Mesodermal cell (in vitro differentiated cells): Measurements from ENCODE around the gene ADAM29.
"Not testable (repeated sequence)": the region's sequence is repeated elsewhere in the genome, so short reads cannot be mapped to it uniquely, and the experiment has no call there.

Experiments
- H3K27ac ChIP-seq: 2 replicates; pipeline ENCODE4 v1.7.0; 2013; ENCODE audit warnings: mild to moderate bottlenecking, low read depth, low read length, moderate library complexity; ENCODE audit not compliant: severe bottlenecking
- H3K36me3 ChIP-seq: 2 replicates; pipeline ENCODE4 v1.7.1; 2013; ENCODE audit warnings: mild to moderate bottlenecking, low read length, moderate library complexity; ENCODE audit not compliant: control insufficient read depth, insufficient read depth
- H3K4me1 ChIP-seq: one replicate; pipeline ENCODE4 v1.7.1; 2013; ENCODE audit warnings: mild to moderate bottlenecking, low read length; ENCODE audit not compliant: insufficient read depth, control insufficient read depth, poor library complexity, severe bottlenecking
- H3K4me3 ChIP-seq: 2 replicates; pipeline ENCODE4 v1.7.0; 2013; ENCODE audit warnings: low read length, control low read depth, mild to moderate bottlenecking; ENCODE audit not compliant: insufficient read depth, poor library complexity, severe bottlenecking; ENCODE audit errors: extremely low read depth
- H3K9me3 ChIP-seq: 2 replicates; pipeline ENCODE4 v1.7.1; 2013; ENCODE audit warnings: mild to moderate bottlenecking, low read length, moderate library complexity; ENCODE audit not compliant: control insufficient read depth
- WGBS, 2 experiments: methylation state at CpG; one replicate each; pipeline ENCODE4 v1.1.5; 2013; ENCODE audit warnings: missing lambda C conversion rate in 2 of 2; ENCODE audit not compliant: insufficient coverage in 2 of 2; 5-methylcytosine and 5-hydroxymethylcytosine counted together

The ADAM29 gene

GRCh38 chr4:174946246-174946645, 28.1 kb downstream of the ADAM29 start:
- no peaks in the 10 kb centered on the region for H3K36me3 ChIP-seq
- H3K27ac ChIP-seq, result no peak overlapping the region
- no peak overlapping the region for H3K4me3 ChIP-seq
- H3K4me1 ChIP-seq, result no peaks in the 10 kb centered on the region
- peaks cover 3% of the 10 kb centered on the region for H3K9me3 ChIP-seq

DNA sequence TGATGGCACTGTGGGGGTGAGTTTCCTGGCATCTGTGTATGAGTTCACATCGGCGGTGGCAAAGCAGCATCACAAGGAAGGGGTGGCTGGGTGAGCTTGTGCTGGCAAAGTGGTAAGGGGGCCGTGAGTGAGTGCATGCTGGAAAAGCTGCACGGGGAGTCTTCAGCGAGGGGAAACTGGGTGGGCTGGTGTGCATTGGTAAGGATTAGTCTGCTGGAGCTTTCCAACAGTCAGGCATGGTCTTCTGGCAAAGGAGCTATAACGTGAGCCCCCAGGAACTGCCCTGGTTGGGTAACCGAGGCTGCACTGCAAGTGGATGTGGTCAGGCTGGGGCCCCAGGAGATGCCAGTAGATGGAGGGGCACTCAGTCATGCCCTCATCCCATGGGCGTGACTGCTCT, 30.7 kb downstream of the ADAM29 start:
- H3K9me3 ChIP-seq, result no peaks in the 10 kb centered on the region
- H3K4me3 ChIP-seq, result no peak overlapping the region
- no peak overlapping the region for H3K27ac ChIP-seq
- no peaks in the 10 kb centered on the region for H3K36me3 ChIP-seq
- WGBS, 2 experiments, result 96 to 97% methylated on average over 8 of the region's 8 CpGs
- H3K4me1 ChIP-seq, result no peaks in the 10 kb centered on the region

- no peaks in the 10 kb centered on the region for H3K4me1 ChIP-seq
- no peaks in the 10 kb centered on the region for H3K36me3 ChIP-seq
- no peak overlapping the region for H3K27ac ChIP-seq
- no peaks in the 10 kb centered on the region for H3K9me3 ChIP-seq
- 100% methylated on average over 2 to 3 of the region's 3 CpGs for WGBS, 2 experiments
- H3K4me3 ChIP-seq, result no peak overlapping the region
These were observed 54.8 kb downstream of the ADAM29 start for GRCh38 chr4:174972911-174973310.

- Histone ChIP-seq H3K4me3 (no peak overlapping the region), H3K36me3 (no peaks in the 10 kb centered on the region), H3K4me1 (no peaks in the 10 kb centered on the region), H3K9me3 (no peaks in the 10 kb centered on the region), H3K27ac (no peak overlapping the region)
- 82% methylated on average over 2 of the region's 2 CpGs; no CpG with 5 or more reads in 1 of the 2 experiments for WGBS, 2 experiments
These were observed 55.2 kb downstream of the ADAM29 start for GRCh38 chr4:174973336-174973735.

- 65 to 71% methylated on average over 3 to 5 of the region's 6 CpGs for WGBS, 2 experiments
- Histone ChIP-seq H3K4me1 (no peaks in the 10 kb centered on the region), H3K4me3 (no peak overlapping the region), H3K36me3 (no peaks in the 10 kb centered on the region), H3K27ac (no peak overlapping the region), H3K9me3 (peaks cover 13% of the 10 kb centered on the region)
These were observed 65.1 kb downstream of the ADAM29 start for GRCh38 chr4:174983128-174983750.

DNA sequence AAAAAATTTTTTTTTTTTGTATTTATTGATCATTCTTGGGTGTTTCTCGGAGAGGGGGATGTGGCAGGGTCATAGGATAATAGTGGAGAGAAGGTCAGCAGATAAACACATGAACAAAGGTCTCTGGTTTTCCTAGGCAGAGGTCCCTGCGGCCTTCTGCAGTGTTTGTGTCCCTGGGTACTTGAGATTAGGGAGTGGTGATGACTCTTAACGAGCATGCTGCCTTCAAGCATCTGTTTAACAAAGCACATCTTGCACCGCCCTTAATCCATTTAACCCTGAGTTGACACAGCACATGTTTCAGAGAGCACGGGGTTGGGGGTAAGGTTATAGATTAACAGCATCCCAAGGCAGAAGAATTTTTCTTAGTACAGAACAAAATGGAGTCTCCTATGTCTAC, 65.7 kb downstream of the ADAM29 start:
- no CpG with 5 or more reads among the region's 5 CpGs for WGBS, 2 experiments
- H3K4me3 ChIP-seq, H3K4me1 ChIP-seq, H3K27ac ChIP-seq, H3K36me3 ChIP-seq: not testable (repeated sequence)
- peaks cover 13% of the 10 kb centered on the region for H3K9me3 ChIP-seq

GRCh38 chr4:174989791-174990190, 71.6 kb downstream of the ADAM29 start:
- peaks cover 12% of the 10 kb centered on the region for H3K9me3 ChIP-seq
- no peak overlapping the region for H3K4me3 ChIP-seq
- H3K36me3 ChIP-seq, result no peaks in the 10 kb centered on the region
- H3K4me1 ChIP-seq, result no peaks in the 10 kb centered on the region
- no peak overlapping the region for H3K27ac ChIP-seq
- 94 to 95% methylated on average over 4 to 8 of the region's 8 CpGs for WGBS, 2 experiments

DNA sequence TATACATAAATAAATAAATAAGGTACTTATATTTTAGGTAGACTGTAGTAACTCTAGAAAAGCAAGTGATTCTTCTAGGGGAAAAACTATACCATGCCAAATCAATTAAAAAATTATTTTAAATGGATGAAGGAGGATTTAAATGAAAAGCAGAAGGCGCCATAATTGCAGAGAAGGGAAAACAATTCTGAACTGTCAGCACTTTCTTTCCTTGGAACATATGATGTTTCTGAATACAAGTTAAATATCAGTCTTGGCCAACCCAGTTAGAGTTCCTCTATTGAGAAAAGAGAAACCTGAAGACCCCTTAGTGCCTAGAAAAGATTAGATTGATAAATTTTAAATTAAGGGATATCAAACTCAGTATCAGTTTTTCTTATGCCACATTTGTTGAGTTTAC, 75.8 kb downstream of the ADAM29 start:
- Histone ChIP-seq H3K4me3 (no peak overlapping the region), H3K36me3 (no peaks in the 10 kb centered on the region), H3K27ac (no peak overlapping the region), H3K9me3 (peaks cover 4% of the 10 kb centered on the region), H3K4me1 (no peaks in the 10 kb centered on the region)
- no CpG with 5 or more reads among the region's 1 CpG for WGBS, 2 experiments

DNA sequence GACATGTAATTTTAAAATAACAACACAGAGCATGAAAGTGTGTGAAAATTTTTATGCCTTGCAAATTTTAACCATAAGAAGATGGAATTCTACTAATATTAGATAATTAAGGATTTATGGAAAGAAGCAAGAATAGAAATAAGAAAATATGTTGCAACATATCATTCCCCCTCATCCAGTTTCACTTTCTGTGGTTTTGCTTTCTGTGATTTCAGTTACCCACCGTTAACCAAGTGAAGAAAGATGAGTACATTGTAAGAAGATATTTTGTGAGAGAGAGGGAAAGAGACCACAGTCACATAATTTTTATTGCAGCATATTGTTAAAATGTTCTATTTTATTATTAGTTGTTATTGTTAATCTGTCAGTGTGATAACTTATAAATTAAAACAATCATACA, 77.9 kb downstream of the ADAM29 start:
- no CpG with 5 or more reads among the region's 1 CpG for WGBS, 2 experiments
- no peaks in the 10 kb centered on the region for H3K36me3 ChIP-seq
- H3K27ac ChIP-seq, result no peak overlapping the region
- no peak overlapping the region for H3K4me3 ChIP-seq
- H3K4me1 ChIP-seq, result no peaks in the 10 kb centered on the region
- H3K9me3 ChIP-seq, result no peaks in the 10 kb centered on the region

- Histone ChIP-seq H3K9me3 (no peaks in the 10 kb centered on the region), H3K4me3 (no peak overlapping the region), H3K36me3 (no peaks in the 10 kb centered on the region), H3K4me1 (no peaks in the 10 kb centered on the region), H3K27ac (no peak overlapping the region)
- WGBS, 2 experiments, result 45 to 89% methylated on average over 2 to 3 of the region's 4 CpGs
These were observed 81.2 kb downstream of the ADAM29 start for GRCh38 chr4:174999407-174999806.

- Histone ChIP-seq H3K36me3 (no peaks in the 10 kb centered on the region), H3K27ac (no peak overlapping the region), H3K4me1 (no peaks in the 10 kb centered on the region), H3K9me3 (no peaks in the 10 kb centered on the region), H3K4me3 (no peak overlapping the region)
- 83% methylated on average over 1 of the region's 3 CpGs; no CpG with 5 or more reads in 1 of the 2 experiments for WGBS, 2 experiments
These were observed 99.6 kb downstream of the ADAM29 start for GRCh38 chr4:175017751-175018150.
